K562 (cell line): Measurements from ENCODE around the gene RNASEH1. TPM values are rescaled to one million over a fixed set of nuclear protein-coding genes. Genes with fewer than 3 reads are reported as not detected.

Experiments
- ARHGAP35 ChIP-seq: fragments of 450-650 bp; IDR thresholded peaks from 2 replicates; pipeline ENCODE4 v1.6.1; 2018; ENCODE audit not compliant: partially characterized antibody
- CCAR2 ChIP-seq: fragments of 200-400 bp; formaldehyde crosslinking; IDR thresholded peaks from 2 replicates; pipeline ENCODE4 v1.6.1; 2017; ENCODE audit warnings: mild to moderate bottlenecking, low read depth, low read length
- HMG20B ChIP-seq: fragments of 250-450 bp; sonication (Bioruptor Pico); IDR thresholded peaks from 2 replicates; pipeline ENCODE4 v1.5.0; 2021; ENCODE audit warnings: mild to moderate bottlenecking
- KAT2B ChIP-seq: IDR thresholded peaks from one replicate; pipeline ENCODE4 v1.6.1; 2012; ENCODE audit warnings: low read depth, mild to moderate bottlenecking, control low read depth, inconsistent platforms, low read length, moderate library complexity
- KLF16 ChIP-seq: IDR thresholded peaks from 2 replicates; pipeline ENCODE4 v1.6.1; 2016; ENCODE audit warnings: antibody characterized with exemption
- NFIX ChIP-seq: fragments of 250-450 bp; sonication (Bioruptor Pico); IDR thresholded peaks from 2 replicates; pipeline ENCODE4 v1.4.0; 2020; ENCODE audit warnings: low read depth, mild to moderate bottlenecking, moderate library complexity
- RCOR1 ChIP-seq, 2 experiments: IDR thresholded peaks; 2 replicates each; pipeline ENCODE4 v1.6.1; 2012; ENCODE audit warnings: low read depth in 2 of 2, low read length in 2 of 2, borderline replicate concordance in 1 of 2, improper control_type of control experiment in 1 of 2
- SP1 ChIP-seq: sonication (generic); formaldehyde crosslinking; IDR thresholded peaks from 2 replicates; pipeline ENCODE4 v1.8.1; 2022; ENCODE audit warnings: mild to moderate bottlenecking, missing genetic modification reagents
- SRSF1 ChIP-seq: fragments of 200-400 bp; formaldehyde crosslinking; IDR thresholded peaks from 2 replicates; pipeline ENCODE4 v1.6.1; 2017; ENCODE audit warnings: mild to moderate bottlenecking, low read depth, low read length, moderate library complexity
- ZBTB2 ChIP-seq: fragments of 450-650 bp; IDR thresholded peaks from 2 replicates; pipeline ENCODE4 v1.6.1; 2016; ENCODE audit warnings: antibody characterized with exemption
- ZBTB40 ChIP-seq, 2 experiments: fragments of 450-650 bp in 1 of 2; sonication (generic) in 1 of 2; formaldehyde crosslinking in 1 of 2; IDR thresholded peaks; 2 replicates each; pipeline versions ENCODE4 v1.7.1 to v1.9.0; 2016 to 2022; ENCODE audit warnings: inconsistent platforms in 1 of 2, mild to moderate bottlenecking in 1 of 2, missing genetic modification reagents in 1 of 2
- ZNF41 ChIP-seq: fragments of 250-450 bp; sonication (Bioruptor Pico); conservative IDR thresholded peaks from 2 replicates; pipeline ENCODE4 v1.4.0; 2020; ENCODE audit warnings: mild to moderate bottlenecking
- ZNF449 ChIP-seq: fragments of 250-450 bp; sonication (Bioruptor Pico); IDR thresholded peaks from 2 replicates; pipeline ENCODE4 v1.8.0; 2022; ENCODE audit warnings: moderate library complexity, mild to moderate bottlenecking, inconsistent platforms
- ZNF699 ChIP-seq: fragments of 250-450 bp; sonication (Bioruptor Pico); IDR thresholded peaks from 2 replicates; pipeline ENCODE4 v1.8.0; 2021; ENCODE audit warnings: mild to moderate bottlenecking, moderate library complexity; ENCODE audit not compliant: insufficient replicate concordance
- ZNF717 ChIP-seq: fragments of 250-450 bp; sonication (Bioruptor Pico); IDR thresholded peaks from 2 replicates; pipeline ENCODE4 v1.5.0; 2021
- ZNF766 ChIP-seq: fragments of 200-800 bp; sonication (Bioruptor generic); conservative IDR thresholded peaks from 2 replicates; pipeline ENCODE4 v1.6.1; 2016; ENCODE audit warnings: missing genetic modification characterization, missing compliant biosample characterization
- polyA plus RNA-seq, 8 experiments: library from polyadenylated mRNA; depleted of rRNA in 4 of 8; stranded (reverse) in 5 of 8; unstranded in 3 of 8; fragments of >200 nt; fragmentation: Nextera tagmentation in 2 of 8; fragmentation: Illumina TruSeq in 1 of 8; extraction: Ambion mirVana in 2 of 8; extraction: Trizol in 1 of 8; gene quantifications; 2 replicates each; pipeline versions ENCODE4 v1.2.1 to v1.2.3, GENCODE V29; 2011 to 2014; ENCODE audit warnings: inconsistent platforms in 1 of 8, missing spikeins in 1 of 8
- total RNA-seq, 7 experiments: library from RNA; depleted of rRNA in 6 of 7; stranded (reverse); fragments of >200 nt in 6 of 7; fragmentation: Illumina TruSeq in 2 of 7; extraction: Trizol in 2 of 7; gene quantifications; 2 replicates each; pipeline versions ENCODE4 v1.2.1 to v1.2.3, GENCODE V29; 2011 to 2021; ENCODE audit warnings: low replicate concordance in 1 of 7

The RNASEH1 gene
- total and polyA plus RNA-seq, 9 of the 15 experiments (the other 6 are each of a cell fraction or from before 2014, with no cell fraction given), result 25.7 to 47.5 (median 42.8) TPM

- TF ChIP-seq ZBTB40 (IDR thresholded peaks at IDR 0.05) (no peak), ZBTB40 (CRISPR knock-in tag; IDR thresholded peaks at IDR 0.05) (no peak), ZNF449 (CRISPR knock-in tag) (no peak), ZNF699 (CRISPR knock-in tag) (no peak), SP1 (no peak), ZNF766 (no peak), ZBTB2 (no peak), NFIX (CRISPR knock-in tag) (no peak), CCAR2 (no peak), KLF16 (no peak), RCOR1 (IDR thresholded peaks at IDR 0.05; ENCODE audit: borderline replicate concordance in 1 of 2, low read depth in 2 of 2, low read length in 2 of 2) (peak in 1 of 2 experiments; percentile 93; a peak in 2 of 4 replicates), KAT2B (no peak), HMG20B (no peak), SRSF1 (no peak), ZNF717 (CRISPR knock-in tag) (no peak), ZNF41 (CRISPR knock-in tag) (no peak), ARHGAP35 (no peak)
Measured at GRCh38 chr2:3594493-3595281, 36.6 kb upstream of the RNASEH1 start, which contains the start of gene COLEC11 (continued).
